ENCODE results near the gene CST7.

DNA sequence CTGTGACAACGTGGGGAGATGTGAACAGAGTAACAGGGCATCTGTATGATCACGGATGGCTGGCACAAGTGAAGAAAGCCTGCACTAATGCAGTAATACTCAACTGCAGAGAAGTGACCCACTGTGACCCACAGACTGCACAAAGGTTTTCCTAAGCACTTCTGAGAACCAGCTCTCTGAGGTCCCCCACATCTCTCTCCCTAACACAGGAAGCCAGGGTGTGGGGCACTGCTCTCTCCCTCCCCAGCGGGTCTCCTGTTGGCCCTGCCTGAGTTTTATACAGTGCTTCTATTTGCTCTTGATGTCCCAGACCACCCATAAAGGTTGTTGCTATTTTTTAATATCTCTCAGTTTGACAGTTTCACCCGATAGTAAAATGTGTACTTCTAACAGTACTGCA is 32.2 kb downstream of the CST7 start:
- TF ChIP-seq, protein P1, sequence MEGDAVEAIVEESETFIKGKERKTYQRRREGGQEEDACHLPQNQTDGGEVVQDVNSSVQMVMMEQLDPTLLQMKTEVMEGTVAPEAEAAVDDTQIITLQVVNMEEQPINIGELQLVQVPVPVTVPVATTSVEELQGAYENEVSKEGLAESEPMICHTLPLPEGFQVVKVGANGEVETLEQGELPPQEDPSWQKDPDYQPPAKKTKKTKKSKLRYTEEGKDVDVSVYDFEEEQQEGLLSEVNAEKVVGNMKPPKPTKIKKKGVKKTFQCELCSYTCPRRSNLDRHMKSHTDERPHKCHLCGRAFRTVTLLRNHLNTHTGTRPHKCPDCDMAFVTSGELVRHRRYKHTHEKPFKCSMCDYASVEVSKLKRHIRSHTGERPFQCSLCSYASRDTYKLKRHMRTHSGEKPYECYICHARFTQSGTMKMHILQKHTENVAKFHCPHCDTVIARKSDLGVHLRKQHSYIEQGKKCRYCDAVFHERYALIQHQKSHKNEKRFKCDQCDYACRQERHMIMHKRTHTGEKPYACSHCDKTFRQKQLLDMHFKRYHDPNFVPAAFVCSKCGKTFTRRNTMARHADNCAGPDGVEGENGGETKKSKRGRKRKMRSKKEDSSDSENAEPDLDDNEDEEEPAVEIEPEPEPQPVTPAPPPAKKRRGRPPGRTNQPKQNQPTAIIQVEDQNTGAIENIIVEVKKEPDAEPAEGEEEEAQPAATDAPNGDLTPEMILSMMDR (IDR thresholded peaks at IDR 0.05) = no peak
- TF ChIP-seq RELA (CRISPR knock-in tag; IDR thresholded peaks at IDR 0.05; ENCODE audit: borderline replicate concordance) (no peak), CREB1 (CRISPR knock-in tag; IDR thresholded peaks at IDR 0.05) (no peak), GTF2I (CRISPR knock-in tag; conservative IDR thresholded peaks at IDR 0.05) (no peak), ZNF416 (CRISPR knock-in tag; IDR thresholded peaks at IDR 0.05) (no peak), NFE2L1 (CRISPR knock-in tag; IDR thresholded peaks at IDR 0.05) (no peak), TP53 (CRISPR knock-in tag; IDR thresholded peaks at IDR 0.05) (no peak), OVOL2 (CRISPR knock-in tag; IDR thresholded peaks at IDR 0.05; ENCODE audit: borderline replicate concordance) (no peak), NR2C2 (CRISPR knock-in tag; IDR thresholded peaks at IDR 0.05) (no peak), FOXK1 (CRISPR knock-in tag; IDR thresholded peaks at IDR 0.05) (no peak), SP1 (CRISPR knock-in tag; conservative IDR thresholded peaks at IDR 0.05) (no peak), TEAD4 (CRISPR knock-in tag; IDR thresholded peaks at IDR 0.05) (no peak)
- TF ChIP-seq, protein P2, sequence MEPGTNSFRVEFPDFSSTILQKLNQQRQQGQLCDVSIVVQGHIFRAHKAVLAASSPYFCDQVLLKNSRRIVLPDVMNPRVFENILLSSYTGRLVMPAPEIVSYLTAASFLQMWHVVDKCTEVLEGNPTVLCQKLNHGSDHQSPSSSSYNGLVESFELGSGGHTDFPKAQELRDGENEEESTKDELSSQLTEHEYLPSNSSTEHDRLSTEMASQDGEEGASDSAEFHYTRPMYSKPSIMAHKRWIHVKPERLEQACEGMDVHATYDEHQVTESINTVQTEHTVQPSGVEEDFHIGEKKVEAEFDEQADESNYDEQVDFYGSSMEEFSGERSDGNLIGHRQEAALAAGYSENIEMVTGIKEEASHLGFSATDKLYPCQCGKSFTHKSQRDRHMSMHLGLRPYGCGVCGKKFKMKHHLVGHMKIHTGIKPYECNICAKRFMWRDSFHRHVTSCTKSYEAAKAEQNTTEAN (CRISPR knock-in tag; IDR thresholded peaks at IDR 0.05) = no peak
- TF ChIP-seq, protein P3, sequence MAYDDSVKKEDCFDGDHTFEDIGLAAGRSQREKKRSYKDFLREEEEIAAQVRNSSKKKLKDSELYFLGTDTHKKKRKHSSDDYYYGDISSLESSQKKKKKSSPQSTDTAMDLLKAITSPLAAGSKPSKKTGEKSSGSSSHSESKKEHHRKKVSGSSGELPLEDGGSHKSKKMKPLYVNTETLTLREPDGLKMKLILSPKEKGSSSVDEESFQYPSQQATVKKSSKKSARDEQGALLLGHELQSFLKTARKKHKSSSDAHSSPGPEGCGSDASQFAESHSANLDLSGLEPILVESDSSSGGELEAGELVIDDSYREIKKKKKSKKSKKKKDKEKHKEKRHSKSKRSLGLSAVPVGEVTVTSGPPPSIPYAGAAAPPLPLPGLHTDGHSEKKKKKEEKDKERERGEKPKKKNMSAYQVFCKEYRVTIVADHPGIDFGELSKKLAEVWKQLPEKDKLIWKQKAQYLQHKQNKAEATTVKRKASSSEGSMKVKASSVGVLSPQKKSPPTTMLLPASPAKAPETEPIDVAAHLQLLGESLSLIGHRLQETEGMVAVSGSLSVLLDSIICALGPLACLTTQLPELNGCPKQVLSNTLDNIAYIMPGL (CRISPR knock-in tag; IDR thresholded peaks at IDR 0.05) = no peak
